Measurements from ENCODE around the gene KCNK6. TPM values are rescaled to one million over a fixed set of nuclear protein-coding genes. Genes with fewer than 3 reads are reported as not detected.

Gene KCNK6
- total RNA-seq, 1 experiment from 2014 or later = 6.5 TPM

- no peaks in the 10 kb centered on the region; the same call in 1 of the 2 replicates for H3K4me1 ChIP-seq (ENCODE audit: insufficient read depth, low read length)
- H3K14ac ChIP-seq (ENCODE audit: insufficient read depth, low read length) = no peak overlapping the region
- Mint-ChIP-seq H3K4me3 (no peak overlapping the region), H3K36me3 (ENCODE audit: insufficient read depth in 1 of 3, low read depth in 3 of 3) (peaks cover 3 to 22% (median 8%) of the 10 kb centered on the region in 3 experiments; a peak in 6 of 7 replicates), H3K4me1 (peaks cover 9 to 14% of the 10 kb centered on the region in 2 experiments), H3K9me3 (no peaks in the 10 kb centered on the region), H3K27ac (no peak overlapping the region), H3K27me3 (ENCODE audit: low read depth) (no peaks in the 10 kb centered on the region)
- H3K56ac ChIP-seq (ENCODE audit: insufficient read length, low read depth, low read length) = no peak overlapping the region
- H2BK5ac ChIP-seq (ENCODE audit: insufficient read length, low read length) = no peak overlapping the region
- no peak overlapping the region for H2BK120ac ChIP-seq (ENCODE audit: low read depth, low read length, poor library complexity, severe bottlenecking)
- H2BK20ac ChIP-seq (ENCODE audit: low read depth, low read length, poor library complexity, severe bottlenecking) = no peak overlapping the region
- no peak overlapping the region for H2AK5ac ChIP-seq (ENCODE audit: insufficient read length, low read length)
- no peaks in the 10 kb centered on the region for H3K79me1 ChIP-seq (ENCODE audit: insufficient read depth, low read depth, low read length, poor library complexity, severe bottlenecking)
- no peaks in the 10 kb centered on the region for H3K27me3 ChIP-seq (ENCODE audit: insufficient read depth, low read length)
- DNase-seq = no peak
- no peak overlapping the region for H3K27ac ChIP-seq (ENCODE audit: insufficient read length, low read depth, low read length)
- H3K4ac ChIP-seq (ENCODE audit: low read depth, low read length) = no peak overlapping the region
- H3T11ph ChIP-seq (ENCODE audit: low read length) = no peak overlapping the region
- no peak overlapping the region for H2BK12ac ChIP-seq (ENCODE audit: insufficient read length, low read depth, low read length)
- no peak overlapping the region for H3K9ac ChIP-seq (ENCODE audit: extremely low read depth, insufficient read length, low read length)
- H3K18ac ChIP-seq (ENCODE audit: insufficient read length, low read depth, low read length) = no peak overlapping the region
- no peaks in the 10 kb centered on the region for H4K20me1 ChIP-seq (ENCODE audit: control insufficient read depth, insufficient read depth, insufficient read length)
- TF ChIP-seq CTCF (conservative IDR thresholded peaks at IDR 0.05) = no peak
- no peak overlapping the region for H4K91ac ChIP-seq (ENCODE audit: insufficient read length, low read depth, low read length)
- H3K23me2 ChIP-seq (ENCODE audit: insufficient read length, low read depth, low read length, poor library complexity, severe bottlenecking) = no peaks in the 10 kb centered on the region
- no peak overlapping the region for H4K8ac ChIP-seq (replicated peaks; ENCODE audit: insufficient read length, low read depth, low read length)
- no peak overlapping the region for H3K4me2 ChIP-seq (ENCODE audit: insufficient read depth, insufficient read length, low read length)
- no peak overlapping the region for H4K5ac ChIP-seq (ENCODE audit: insufficient read length, low read depth, low read length)
- no peak overlapping the region for H2BK15ac ChIP-seq (ENCODE audit: low read depth, low read length)
- WGBS (ENCODE audit: extremely low coverage, insufficient read length, low lambda C conversion rate) = no CpG with 5 or more reads among the region's 3 CpGs
- no peak overlapping the region for H3K23ac ChIP-seq (ENCODE audit: insufficient read length, low read depth, low read length)
- H3K79me2 ChIP-seq (ENCODE audit: insufficient read depth, low read length) = no peaks in the 10 kb centered on the region
- H3K9me3 ChIP-seq (ENCODE audit: control insufficient read depth, low read depth, low read length) = no peaks in the 10 kb centered on the region
- no peak overlapping the region for H2AFZ ChIP-seq (ENCODE audit: low read length)
Measured at GRCh38 chr19:38309615-38310278, 9.9 kb upstream of the KCNK6 start.

Data from H9 (cell line).